G401 (cell line): ENCODE results near the gene TRPV4. TPM values are rescaled to one million over a fixed set of nuclear protein-coding genes. Genes with fewer than 3 reads are reported as not detected.

Experiments
- DNase-seq: peaks from one replicate; pipeline ENCODE4 v3.0.0-alpha.2; 2015; ENCODE audit warnings: low spot score
- in situ Hi-C: cut with HindIII; loops from 2 replicates; pipeline ENCODE4 v1.10.0; 2016; ENCODE audit warnings: low sequenced_read_pairs, mixed read lengths
- total RNA-seq: library from RNA; depleted of rRNA; stranded (reverse); fragments of >200 nt; shearing (Covaris generic); gene quantifications from 2 replicates; pipeline ENCODE4 v1.2.3, GENCODE V29; 2014; rRNA removed

TRPV4 gene
- total RNA-seq, 1 experiment from 2014 or later = not detected

DNA sequence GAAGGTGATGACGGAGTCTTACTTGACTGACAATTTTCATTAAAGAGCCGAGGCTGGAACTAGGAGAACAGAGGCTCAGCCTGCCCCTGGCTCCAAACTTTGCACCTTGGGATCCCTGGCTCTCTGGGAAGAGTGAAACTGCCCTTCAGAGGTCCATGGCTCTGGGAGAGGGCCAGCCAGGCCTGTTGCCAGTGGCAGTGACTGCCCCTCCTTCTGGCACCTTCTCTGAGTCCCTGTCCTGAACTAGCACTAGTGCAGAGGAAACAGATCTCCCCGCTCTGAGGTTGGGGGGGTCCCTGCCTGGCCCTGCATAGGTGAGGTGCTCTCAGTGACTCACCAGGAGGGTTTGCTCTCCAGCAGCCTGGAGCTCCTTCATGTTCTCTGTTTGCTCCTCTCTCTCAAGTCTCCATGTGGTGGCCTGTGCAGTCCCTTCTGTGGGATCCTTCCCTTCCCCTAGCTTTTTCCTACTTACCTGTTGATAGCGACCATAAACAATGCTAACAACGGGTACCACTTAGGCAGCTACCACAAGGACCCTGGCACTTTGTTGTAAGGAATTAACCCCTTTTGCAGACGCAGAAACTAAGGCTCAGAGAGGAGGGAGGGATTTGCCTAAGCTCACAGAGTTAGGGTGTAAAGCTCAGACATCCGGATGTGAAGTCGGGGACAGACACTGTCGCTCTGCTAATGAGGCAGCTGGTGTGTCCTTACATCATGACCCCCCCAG is 97.2 kb downstream of the TRPV4 start:
- DNase-seq = no peak
- in situ Hi-C loops = no loop called here

DNA sequence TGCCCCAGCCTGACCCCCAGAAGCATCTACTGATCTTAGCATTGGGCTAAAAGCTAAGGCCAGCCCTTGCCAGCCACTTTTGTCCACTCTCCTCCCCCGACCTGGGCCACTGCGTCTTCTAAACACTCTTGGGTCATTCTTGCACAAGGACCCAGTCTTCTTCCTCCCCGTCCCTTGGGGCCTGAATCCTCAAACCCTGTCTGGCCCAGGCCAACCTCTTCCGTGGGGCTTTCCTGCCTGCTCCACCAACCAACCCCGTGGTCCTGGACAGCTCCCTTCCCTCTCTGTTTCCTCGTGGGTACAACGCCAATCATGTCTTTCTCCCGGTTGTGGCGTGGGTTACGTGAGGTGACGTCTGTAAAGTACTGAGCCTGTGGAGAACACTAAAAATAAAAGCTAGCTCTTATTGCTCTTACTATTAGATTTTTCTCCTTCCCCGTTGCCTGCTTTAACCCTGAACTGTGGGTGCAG is 98.1 kb downstream of the TRPV4 start:
- in situ Hi-C loops = no loop called here
- DNase-seq = no peak

DNA sequence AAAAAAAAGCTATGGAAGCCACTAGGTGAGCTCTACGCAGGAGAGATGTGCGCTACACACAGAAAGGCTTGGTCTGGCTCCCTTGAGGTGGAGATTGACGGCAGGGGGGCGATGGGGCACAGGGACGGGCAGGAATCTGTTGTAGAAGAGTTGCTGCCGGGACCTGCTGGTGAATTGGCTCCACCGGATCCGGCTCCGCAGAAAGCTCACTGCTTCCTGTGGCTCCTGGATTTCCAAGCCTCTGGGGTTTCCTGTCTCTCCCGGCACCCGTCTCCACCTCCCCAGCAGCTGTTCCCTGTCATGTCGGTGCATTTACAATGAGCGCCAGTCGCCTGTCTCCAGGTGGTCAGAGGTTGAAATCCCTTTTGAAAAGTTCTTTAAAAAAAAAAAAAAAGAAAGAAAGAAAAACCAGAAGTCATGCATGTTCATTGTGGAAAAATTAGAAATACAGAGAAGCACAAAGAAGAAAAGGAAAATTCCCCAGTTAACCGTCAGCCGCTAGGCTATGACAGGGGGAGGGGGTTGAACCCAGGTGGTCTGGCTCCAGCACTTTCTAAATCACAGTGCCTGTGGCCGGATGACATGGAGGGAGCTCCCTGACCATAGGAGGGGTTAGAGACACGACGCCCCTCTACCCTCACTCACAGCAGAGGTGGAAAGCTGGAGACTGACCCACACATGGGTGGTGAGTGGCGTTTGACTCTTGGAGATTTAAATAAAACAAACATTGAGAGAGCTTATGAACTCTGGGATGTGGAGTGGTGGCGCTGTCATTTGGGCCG is 98.8 kb downstream of the TRPV4 start:
- no peak for DNase-seq
- in situ Hi-C loops = no loop called here

Other genes with a start within 250 kb of the TRPV4 start
- gene FAM222A, start 119.6 kb downstream of the TRPV4 start, total RNA-seq = 4.0 and 9.0 TPM in 2 replicates
- gene GLTP, start 47.1 kb upstream of the TRPV4 start, total RNA-seq = 31.0 and 34.9 TPM in 2 replicates
- gene TCHP, start 66.9 kb upstream of the TRPV4 start, total RNA-seq = 12.9 and 38.3 TPM in 2 replicates
- 11.4 and 21.1 TPM in 2 replicates for gene GIT2, start 163.0 kb upstream of the TRPV4 start, total RNA-seq
- 17.1 and 38.2 TPM in 2 replicates for gene ANKRD13A, start 166.0 kb upstream of the TRPV4 start, total RNA-seq
- gene C12orf76, start 215.1 kb upstream of the TRPV4 start, total RNA-seq = 17.3 and 20.5 TPM in 2 replicates